ENCODE data around the gene SND1.
"Not testable (repeated sequence)": the region's sequence is repeated elsewhere in the genome, so short reads cannot be mapped to it uniquely, and the experiment has no call there.

The SND1 gene

GRCh38 chr7:127653396-127653795 is 1.4 kb downstream of the SND1 start:
- DNase-seq: no peak

DNA sequence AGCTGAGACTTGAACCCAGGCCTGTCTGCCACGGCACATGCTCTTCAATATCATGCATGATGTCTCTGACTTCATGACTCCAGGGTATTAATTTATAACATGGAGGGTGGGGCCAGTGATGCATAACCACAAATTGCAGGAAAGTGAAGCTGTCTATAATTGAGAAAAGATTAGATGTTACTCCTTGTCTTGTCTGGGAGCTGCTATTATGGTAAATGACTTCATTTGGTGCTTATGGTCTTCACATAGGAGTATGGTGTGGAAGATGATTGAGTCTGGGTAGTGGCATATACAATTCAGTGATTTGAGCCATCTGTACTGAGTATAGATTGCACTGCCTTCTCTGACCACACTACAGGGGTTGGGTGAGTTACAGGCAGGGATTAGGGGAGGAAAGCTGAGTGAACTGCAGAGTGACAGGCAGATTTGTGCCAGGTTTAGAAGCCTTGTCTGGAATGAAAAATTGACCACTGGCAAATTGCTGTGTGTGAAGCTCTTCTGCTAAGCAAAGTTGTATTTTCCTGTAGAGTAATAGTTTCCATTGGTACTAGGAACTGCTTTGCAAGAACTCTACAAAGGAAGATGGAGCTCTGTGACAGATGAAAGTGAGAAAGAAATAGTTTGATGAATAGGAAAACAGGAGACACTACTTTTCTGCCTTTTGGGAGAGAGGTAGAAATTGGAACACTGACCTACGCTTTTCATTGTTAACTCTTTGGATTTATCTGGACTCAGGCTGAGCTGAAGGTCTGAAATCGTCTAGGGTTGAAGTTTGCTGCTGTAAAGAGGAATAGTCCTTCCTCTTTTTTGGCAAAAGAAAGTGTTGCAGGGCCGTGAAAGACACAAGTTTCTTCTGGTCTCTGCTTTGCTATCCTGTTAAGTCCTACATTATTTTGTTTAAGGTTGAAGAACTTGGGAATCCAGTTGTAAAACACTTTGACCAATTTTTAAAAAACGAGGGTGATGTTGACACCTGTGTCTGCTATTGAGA is 2.7 kb downstream of the SND1 start:
- no peak for DNase-seq

GRCh38 chr7:127655720-127656119 is 3.7 kb downstream of the SND1 start:
- DNase-seq: no peak

DNA sequence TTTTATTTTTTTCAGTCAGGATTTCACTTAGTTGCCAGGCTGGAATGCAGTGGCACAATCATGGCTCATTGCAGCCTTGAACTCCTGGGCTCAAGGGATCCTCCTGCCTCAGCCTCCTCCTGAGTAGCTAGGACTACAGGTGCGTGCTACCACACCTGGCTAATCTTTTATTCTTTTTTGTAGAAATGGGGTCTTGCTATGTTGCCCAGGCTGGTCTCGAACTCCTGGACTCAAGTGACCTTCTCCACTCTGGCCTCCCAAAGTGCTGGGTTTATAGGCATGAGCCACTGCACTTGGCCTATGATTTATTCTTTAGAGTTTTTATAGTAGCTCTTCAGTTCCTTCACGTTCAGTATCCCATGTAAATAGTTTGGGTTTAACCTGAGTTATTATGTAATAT is 5.5 kb downstream of the SND1 start:
- no peak for DNase-seq

GRCh38 chr7:127658970-127659630 is 7.1 kb downstream of the SND1 start:
- DNase-seq: no peak

DNA sequence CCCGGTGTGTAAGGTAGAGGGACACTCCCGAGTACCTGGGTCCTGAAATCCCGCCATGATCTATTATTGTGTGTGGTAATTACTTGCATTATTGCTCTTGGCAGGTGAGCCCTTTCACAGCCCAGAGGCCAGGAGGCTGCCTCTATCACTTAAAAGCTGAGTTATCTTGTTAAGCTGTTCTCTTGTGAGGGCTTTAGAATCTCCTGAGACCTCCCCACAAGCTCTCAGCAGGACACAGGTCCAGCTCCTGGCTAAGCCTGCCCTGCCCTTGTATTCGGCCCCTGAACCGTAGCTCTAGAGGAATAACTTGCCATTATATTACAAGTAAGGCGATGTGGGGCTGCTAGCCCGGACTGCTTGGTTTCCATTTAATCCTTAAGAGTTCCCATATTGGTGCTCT is 13.9 kb downstream of the SND1 start:
- DNase-seq: no peak

GRCh38 chr7:127666602-127667001 is 14.6 kb downstream of the SND1 start:
- no peak for DNase-seq

- no peak for DNase-seq
Observed at GRCh38 chr7:127667017-127667670, 15.2 kb downstream of the SND1 start.

DNA sequence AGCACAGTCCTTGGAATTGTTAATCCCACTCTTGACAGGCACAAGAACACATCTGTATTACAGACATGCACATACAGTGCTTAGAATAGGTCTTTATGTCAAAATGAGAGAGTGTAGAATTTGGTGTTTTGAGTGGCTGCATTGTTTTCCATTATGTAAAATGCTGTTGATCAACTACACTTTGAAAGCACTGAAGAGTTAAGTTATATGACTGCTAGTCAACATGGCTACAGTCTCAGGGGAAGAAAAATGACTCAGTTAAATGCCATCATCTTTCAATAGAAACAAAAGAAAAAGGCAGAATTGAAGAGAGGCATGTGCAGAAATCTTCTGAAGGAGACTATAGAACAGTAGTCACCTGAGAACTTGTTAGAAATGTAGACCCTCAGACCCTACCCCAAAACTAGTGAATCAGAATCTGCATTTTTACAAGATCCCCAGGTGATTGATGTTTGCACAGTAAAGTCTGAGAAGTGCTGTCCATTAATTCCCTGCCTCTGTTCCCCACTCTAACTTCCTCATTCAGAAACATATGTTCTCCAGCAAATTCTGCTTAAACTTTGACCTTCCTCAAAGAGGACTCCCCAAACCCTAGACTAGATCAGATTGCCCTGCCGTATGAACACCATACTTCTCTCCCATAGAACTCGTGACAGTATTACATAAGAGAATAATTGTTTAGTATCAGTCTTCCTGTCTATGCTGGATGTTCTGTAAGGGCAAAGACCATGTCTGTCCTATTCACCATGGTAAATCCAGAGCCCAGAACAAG is 16.0 kb downstream of the SND1 start:
- no peak for DNase-seq

GRCh38 chr7:127671341-127671740 is 19.3 kb downstream of the SND1 start:
- no peak for DNase-seq

DNA sequence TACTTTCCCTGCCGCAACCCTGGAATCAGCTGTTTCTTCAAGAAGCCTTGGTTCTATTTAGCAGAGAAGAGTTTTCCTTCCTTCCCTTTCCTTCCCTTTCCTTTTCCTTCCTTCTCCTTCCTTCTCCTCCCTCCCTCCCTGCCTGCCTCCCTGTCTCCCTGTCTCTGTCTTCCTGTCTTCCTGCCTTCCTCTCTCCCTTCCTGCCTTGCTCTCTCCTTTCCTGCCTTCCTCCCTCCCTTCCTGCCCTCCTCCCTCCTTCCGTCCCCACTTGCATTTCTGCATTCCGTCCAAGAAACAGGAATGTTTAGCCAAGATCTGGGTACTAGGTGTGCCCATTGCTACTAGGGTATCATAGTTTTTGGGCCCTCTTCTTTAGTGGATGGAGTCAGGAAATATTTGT is 21.9 kb downstream of the SND1 start:
- DNase-seq: no peak

GRCh38 chr7:127674361-127674760 is 22.4 kb downstream of the SND1 start:
- no peak for DNase-seq

- not testable (repeated sequence) for DNase-seq
Observed at GRCh38 chr7:127674923-127675322, 22.9 kb downstream of the SND1 start.

- no peak for DNase-seq
Observed at GRCh38 chr7:127675721-127676120, 23.7 kb downstream of the SND1 start.

DNA sequence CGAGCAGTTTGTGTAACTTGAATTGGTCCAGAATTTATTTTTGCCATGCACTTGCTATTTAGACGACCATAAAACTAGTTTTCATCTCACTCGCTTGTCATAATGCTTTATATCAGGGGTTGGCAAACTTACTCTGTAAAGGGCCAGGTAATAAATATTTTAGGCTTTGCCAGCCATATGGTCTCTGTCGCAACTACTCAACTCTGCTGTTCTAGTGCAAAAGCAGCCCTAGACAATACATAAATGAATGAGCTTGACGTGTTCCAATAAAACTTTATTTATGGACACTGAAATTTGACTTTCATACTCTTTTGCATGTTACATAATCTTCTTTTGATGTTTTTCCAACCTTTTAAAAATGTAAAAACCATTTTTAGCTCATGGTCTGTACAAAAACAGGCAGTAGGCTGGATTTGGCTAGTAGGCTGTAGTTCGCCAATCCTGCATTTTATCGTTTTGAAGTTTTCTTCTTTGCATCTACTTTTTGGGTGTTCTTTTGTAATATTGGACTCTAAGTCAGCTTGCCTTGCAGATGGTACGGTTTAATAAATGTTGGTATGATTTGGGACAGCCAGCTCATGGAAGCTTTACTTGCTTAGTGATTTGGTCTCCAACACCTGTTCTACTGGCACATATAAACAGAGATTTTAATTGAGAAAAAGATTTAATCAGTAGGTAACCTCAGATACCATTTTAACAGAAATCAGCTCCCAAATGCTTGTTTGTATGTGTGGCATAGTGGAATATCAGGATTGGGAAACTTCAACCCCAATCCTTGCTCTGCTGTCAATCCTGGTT is 25.6 kb downstream of the SND1 start:
- DNase-seq: no peak

DNA sequence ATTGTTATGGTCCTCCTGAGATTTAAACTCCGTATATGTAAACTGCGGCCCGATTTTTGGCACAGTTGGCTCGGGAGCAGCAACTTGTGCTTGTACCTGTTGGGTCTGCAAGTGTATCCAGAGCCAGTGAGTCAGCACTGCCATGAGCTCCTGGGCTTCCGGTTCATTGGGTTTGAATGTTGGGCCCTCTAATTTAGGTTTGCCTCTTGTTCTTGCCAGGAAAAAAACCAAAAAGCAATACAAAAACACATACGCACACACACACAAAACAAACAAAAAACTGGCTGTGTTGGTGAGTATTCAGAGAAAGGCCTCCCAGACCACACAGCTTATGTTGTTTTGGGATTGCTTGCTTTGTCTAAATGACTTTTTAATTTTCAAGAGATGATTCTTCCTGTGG is 26.3 kb downstream of the SND1 start:
- no peak for DNase-seq

DNA sequence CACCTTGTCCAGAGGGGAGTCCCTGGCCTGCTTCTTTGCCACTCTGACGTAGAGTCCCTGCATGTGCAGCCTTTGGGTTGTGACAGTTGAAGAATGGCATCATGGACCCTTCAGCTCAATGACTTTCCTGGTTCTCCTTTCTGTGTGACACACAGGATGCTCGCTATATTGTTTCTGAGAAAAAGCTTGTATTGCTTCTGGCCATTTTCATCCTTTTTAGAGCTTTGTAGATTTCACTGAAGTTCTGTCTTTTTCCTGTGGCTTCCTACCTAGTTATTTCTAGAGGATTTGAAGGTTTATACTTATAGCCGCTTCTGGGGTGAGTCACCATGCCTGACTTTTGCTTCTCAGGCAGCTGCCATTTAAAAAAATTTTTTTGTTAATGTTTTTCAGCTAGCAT is 27.0 kb downstream of the SND1 start:
- no peak for DNase-seq

DNA sequence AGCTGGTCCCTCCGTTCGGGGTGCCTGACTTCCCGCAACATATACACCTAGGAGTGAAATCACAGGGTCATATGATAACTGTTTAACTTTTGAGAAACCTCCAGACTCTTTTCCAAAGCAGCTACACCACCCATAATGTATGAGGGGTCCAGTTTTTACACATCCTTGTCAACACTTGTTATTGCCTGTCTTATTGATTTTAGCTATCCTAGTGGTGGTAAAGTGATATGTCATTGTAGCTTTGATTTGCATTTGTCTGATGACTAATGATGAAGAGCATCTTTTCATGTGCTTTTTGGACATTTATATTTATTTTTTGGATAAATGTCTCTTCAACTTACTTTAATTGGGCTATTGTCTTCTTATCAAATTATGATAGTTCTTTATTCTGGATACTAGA is 29.0 kb downstream of the SND1 start:
- DNase-seq: no peak

DNA sequence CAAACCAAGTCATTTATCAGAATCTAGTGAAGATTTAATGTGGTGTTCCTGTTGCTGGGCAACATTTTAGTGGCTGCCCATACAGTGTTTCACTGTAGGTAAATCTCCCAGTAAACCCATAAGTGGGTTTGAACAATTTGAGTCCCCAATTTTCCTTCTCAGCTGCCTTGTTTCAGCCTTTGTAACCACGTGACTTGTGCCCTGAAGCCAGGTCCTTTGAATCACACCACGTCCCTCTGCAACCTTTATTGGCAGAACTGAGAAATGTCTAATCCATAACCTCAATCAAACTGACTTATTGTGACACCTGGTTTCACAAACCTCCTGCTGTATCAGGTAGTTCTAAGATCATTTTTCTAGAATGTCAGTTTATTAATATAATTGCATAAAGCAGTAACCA is 30.1 kb downstream of the SND1 start:
- DNase-seq: no peak

- DNase-seq: no peak
Observed at GRCh38 chr7:127683776-127684681, 32.0 kb downstream of the SND1 start.

GRCh38 chr7:127689194-127689772 is 37.3 kb downstream of the SND1 start:
- DNase-seq: no peak
